Measurements from ENCODE around the gene AGTRAP. TPM values are rescaled to one million over a fixed set of nuclear protein-coding genes. Genes with fewer than 3 reads are reported as not detected.

Gene AGTRAP
- total RNA-seq, 1 donor from 2014 or later: 25.1 TPM

- Mint-ChIP-seq H3K4me1 (ENCODE audit: unreplicated experiment) (no peaks in the 10 kb centered on the region), H3K27ac (ENCODE audit: unreplicated experiment) (no peak overlapping the region), H3K36me3 (ENCODE audit: low read depth, unreplicated experiment) (no peaks in the 10 kb centered on the region), H3K4me3 (ENCODE audit: unreplicated experiment) (no peak overlapping the region), H3K9me3 (ENCODE audit: unreplicated experiment) (no peaks in the 10 kb centered on the region), H3K27me3 (ENCODE audit: unreplicated experiment) (peaks cover 7% of the 10 kb centered on the region)
- TF ChIP-seq CTCF (IDR thresholded peaks at IDR 0.05; ENCODE audit: unreplicated experiment): no peak
- DNase-seq (ENCODE audit: low spot score): no peak
Measured at GRCh38 chr1:11780380-11781147, 44.6 kb downstream of the AGTRAP start.

GRCh38 chr1:11781297-11781696, 45.4 kb downstream of the AGTRAP start:
- Mint-ChIP-seq H3K4me1 (ENCODE audit: unreplicated experiment) (no peaks in the 10 kb centered on the region), H3K27me3 (ENCODE audit: unreplicated experiment) (peaks cover 7% of the 10 kb centered on the region), H3K27ac (ENCODE audit: unreplicated experiment) (no peak overlapping the region), H3K36me3 (ENCODE audit: low read depth, unreplicated experiment) (no peaks in the 10 kb centered on the region), H3K4me3 (ENCODE audit: unreplicated experiment) (no peak overlapping the region), H3K9me3 (ENCODE audit: unreplicated experiment) (no peaks in the 10 kb centered on the region)
- TF ChIP-seq CTCF (IDR thresholded peaks at IDR 0.05; ENCODE audit: unreplicated experiment): no peak
- no peak for DNase-seq (ENCODE audit: low spot score)

DNA sequence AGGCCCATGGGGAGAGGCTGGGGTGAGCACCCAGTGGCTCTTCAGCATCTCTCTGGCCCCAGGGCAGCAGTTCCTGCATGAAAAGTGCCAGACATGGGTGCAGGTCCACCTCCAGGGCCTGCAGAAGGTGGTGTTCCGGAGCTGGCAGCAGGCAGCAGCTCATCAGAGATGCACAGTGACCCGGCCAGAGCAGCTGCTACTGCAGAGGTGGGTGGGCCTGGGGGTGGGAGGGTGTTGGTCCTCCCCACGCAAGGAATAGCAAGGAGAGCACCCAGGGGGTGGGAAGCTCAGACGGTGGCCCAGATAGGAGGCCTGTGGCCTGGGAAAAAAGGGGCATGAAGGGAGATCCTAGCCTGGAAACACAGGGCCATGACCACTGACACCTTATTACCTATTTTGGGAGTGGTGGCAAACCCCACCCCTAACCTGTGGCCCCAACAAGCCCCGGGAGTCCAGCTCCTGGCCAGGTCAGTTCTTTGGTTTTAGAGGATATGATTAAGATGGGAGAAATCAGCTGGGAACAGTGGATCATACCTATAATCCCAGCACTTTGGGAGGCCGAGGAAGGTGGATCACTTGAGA, 46.3 kb downstream of the AGTRAP start:
- no peaks in the 10 kb centered on the region for H3K36me3 Mint-ChIP-seq (ENCODE audit: low read depth, unreplicated experiment)
- H3K4me1 Mint-ChIP-seq (ENCODE audit: unreplicated experiment): no peaks in the 10 kb centered on the region
- no peak for DNase-seq (ENCODE audit: low spot score)
- no peaks in the 10 kb centered on the region for H3K9me3 Mint-ChIP-seq (ENCODE audit: unreplicated experiment)
- H3K4me3 Mint-ChIP-seq (ENCODE audit: unreplicated experiment): no peak overlapping the region
- H3K27ac Mint-ChIP-seq (ENCODE audit: unreplicated experiment): no peak overlapping the region
- TF ChIP-seq CTCF (IDR thresholded peaks at IDR 0.05; ENCODE audit: unreplicated experiment): no peak
- H3K27me3 Mint-ChIP-seq (ENCODE audit: unreplicated experiment): peaks cover 7% of the 10 kb centered on the region

- no peak for DNase-seq (ENCODE audit: low spot score)
- H3K36me3 Mint-ChIP-seq (ENCODE audit: low read depth, unreplicated experiment): no peaks in the 10 kb centered on the region
- no peak for TF ChIP-seq CTCF (IDR thresholded peaks at IDR 0.05; ENCODE audit: unreplicated experiment)
- H3K4me3 Mint-ChIP-seq (ENCODE audit: unreplicated experiment): no peak overlapping the region
- H3K27me3 Mint-ChIP-seq (ENCODE audit: unreplicated experiment): peaks cover 7% of the 10 kb centered on the region
- no peak overlapping the region for H3K27ac Mint-ChIP-seq (ENCODE audit: unreplicated experiment)
- no peaks in the 10 kb centered on the region for H3K9me3 Mint-ChIP-seq (ENCODE audit: unreplicated experiment)
- H3K4me1 Mint-ChIP-seq (ENCODE audit: unreplicated experiment): no peaks in the 10 kb centered on the region
Measured at GRCh38 chr1:11783556-11783955, 47.6 kb downstream of the AGTRAP start.

Measured in endothelial cell (in vitro differentiated cells).